ENCODE measurements around the gene DLG1.
"Not testable (repeated sequence)": the region's sequence is repeated elsewhere in the genome, so short reads cannot be mapped to it uniquely, and the experiment has no call there.

The DLG1 gene

GRCh38 chr3:197205265-197205664, 93.1 kb downstream of the DLG1 start:
- DNase-seq = no peak

DNA sequence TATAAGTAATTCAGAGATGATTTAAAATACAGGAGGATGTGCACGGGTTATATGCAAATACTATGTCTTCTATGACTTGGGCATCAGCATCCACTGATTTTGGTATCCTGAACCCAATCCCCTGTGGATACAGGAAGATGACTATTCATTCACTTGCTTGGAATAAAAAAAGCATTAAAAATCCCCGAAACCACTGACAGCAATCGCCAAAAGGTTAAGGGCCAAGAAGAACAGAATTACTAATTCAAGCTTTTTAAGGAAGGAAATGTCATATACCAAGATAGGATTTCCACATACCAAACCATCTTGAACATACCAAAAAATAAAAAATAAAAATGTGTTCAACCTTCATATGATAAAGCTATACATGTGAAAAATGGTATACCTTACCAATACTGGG, 93.7 kb downstream of the DLG1 start:
- DNase-seq = no peak

DNA sequence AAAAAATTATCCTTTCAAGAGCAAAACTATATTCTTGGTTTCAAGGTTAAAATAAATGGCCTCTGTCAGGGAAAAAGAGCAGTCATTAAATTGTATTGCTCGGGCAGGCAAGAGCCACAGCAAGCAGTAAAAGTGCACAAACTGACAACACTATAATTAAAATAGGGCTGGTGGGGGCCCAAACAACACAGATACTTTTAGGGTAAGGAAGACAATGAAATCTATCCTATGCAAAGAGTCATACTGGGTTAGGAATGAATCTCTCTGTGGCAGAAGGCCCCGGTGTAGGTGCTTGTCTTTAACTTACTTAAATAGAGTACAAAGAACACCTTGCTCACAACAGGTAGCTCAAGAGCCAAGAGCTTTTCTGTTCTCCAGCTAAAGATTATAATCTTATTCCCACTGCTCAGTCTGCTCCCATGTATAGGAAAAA, 94.7 kb downstream of the DLG1 start:
- no peak for DNase-seq

DNA sequence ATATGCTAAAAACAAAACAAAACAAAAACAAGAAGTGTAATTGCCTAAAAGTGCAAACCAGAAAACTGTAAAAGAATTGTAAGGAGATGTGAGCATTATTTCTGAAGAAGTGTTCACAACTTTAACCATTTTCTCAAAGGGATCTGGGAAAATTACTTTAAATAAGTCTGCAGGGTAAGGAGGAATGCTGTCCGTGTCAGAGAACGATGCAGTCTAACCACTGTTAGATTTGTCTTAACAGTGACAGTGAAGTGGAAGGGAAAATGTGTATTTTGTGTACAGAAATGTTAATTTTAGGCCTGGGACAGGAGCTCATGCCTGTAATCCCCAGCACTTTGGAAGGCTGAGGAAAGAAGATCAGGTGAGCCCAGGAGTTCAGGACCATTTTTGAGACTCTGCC, 95.7 kb downstream of the DLG1 start:
- DNase-seq = no peak

GRCh38 chr3:197201791-197202452, 96.5 kb downstream of the DLG1 start:
- DNase-seq = no peak

- DNase-seq = not testable (repeated sequence)
Observed at GRCh38 chr3:197200856-197201255, 97.6 kb downstream of the DLG1 start.

DNA sequence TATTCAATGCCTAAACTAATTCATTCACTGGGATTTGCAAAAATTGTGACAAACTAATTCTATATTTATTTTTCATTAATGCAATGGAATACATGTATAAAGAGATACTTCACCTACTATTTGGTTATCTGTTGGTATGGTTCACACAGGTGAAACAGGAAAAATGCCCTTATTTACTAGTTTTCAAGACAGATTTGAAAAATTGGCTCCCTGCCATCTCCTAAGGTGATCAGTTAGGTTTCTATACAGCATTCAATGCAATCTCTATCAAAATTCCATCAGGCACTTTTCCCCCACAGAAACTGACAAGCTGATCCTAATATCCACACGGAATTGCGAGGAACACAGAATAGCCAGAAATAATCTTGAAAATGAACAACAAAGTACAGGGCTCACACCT, 101.1 kb downstream of the DLG1 start:
- DNase-seq = no peak

DNA sequence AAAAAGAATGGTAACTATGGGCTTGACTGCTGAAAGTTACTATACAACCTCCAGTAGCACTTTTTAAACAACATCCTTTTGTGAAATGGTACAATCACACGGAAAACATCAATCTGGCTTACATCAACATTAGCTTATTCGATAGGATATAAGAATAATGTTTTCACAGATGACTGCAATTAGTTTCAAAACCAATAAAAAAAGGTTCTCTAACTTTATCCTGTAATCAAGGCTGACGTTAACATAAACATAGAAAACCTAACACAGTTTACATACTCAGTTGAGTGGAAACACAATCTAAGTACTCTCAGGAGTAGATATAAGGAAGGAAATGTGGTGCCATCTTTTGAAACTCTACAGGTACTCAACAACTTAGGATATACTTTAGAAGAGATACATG, 102.2 kb downstream of the DLG1 start:
- no peak for DNase-seq

- no peak for DNase-seq
Observed at GRCh38 chr3:197195326-197195725, 103.1 kb downstream of the DLG1 start.

DNA sequence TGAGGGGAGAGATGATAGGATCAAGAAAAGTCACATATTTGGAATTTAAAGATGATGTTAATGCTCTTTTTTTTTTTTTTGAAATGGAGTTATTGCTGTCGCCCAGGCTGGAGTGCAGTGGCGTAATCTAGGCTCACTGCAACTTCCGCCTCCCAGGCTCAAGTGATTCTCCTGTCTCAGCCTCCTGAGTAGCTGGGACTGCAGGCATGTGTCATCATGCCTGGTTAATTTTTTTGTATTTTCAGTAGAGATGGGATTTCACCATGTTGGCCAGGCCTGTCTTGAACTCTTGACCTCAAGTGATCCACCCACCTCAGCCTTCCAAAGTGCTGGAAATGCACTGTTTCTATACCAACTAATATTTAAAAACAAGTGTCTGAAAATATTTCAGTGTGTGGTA, 104.7 kb downstream of the DLG1 start:
- not testable (repeated sequence) for DNase-seq

- DNase-seq = no peak
Observed at GRCh38 chr3:197191897-197192296, 106.5 kb downstream of the DLG1 start.

DNA sequence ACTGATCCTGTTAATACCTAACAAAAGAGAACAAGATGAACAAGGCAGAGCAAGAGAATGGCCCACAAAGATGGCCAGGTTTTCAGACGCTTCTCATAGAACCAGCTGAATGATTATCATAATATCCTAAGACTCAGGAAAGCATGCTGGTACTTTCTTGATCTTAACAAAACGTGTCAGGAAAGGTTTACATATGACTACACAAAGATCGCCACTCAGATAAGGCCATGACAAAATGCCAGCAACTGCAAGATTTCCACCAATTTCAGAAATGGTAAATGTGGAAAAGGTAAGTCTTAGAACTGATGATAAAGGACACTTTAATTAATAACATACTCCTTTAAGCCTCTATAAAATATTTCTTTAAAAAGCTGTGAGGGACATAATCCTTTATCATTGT, 108.8 kb downstream of the DLG1 start:
- DNase-seq = no peak

GRCh38 chr3:197188963-197189362, 109.4 kb downstream of the DLG1 start:
- DNase-seq = no peak

DNA sequence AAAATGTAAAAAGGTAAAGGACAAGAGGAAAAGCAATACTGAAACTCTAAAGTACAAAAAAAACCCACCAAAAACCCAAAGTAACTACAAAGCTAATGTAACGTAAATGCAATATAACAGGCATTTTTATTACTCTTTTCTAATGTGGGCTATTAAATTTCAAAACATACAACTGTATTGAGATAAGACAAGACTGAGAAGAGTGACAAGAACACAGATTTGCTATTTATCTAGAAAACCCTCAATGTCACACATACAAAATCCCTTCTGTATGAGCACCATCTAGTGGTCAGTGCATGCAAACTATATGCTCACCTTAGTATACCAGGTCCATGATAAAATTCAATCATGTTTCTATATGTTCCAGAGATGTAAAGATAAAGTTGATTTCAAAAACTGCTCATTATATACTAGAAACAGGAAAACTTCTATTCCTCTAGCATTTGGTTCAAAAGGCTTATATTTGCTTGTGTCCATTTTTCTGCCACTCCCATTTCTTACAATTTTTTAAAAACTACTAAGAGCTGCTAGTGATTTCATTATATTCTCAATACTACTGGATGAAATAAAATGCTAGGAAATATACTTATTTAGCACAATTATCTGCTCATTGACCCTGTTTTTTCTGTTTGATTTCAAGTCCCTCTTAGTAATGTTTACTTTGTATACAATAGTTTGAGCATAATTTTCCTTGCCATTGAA, 111.4 kb downstream of the DLG1 start:
- DNase-seq = peak; percentile 21

DNA sequence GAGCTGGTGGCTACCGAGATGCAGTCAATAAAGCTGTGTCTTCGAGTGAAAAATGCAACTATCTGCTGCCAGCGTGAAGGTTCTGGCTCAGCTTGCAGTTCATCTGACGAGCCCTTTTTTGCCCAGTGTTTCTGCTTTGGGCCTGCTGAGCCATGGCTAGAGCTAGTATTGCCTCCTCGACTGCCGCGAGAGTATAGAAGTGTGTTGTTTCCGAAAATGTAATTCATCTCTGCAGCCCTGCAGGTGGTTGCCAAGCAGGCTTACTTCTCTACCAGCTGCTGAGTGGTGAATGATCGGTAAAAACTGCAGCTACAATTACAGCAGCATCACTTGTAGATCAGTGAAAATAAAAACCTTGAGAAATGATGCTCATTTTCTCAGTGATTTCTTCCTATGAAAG, 114.8 kb downstream of the DLG1 start:
- DNase-seq = no peak

- no peak for DNase-seq
Observed at GRCh38 chr3:197181741-197182140, 116.7 kb downstream of the DLG1 start.

- DNase-seq = no peak
Observed at GRCh38 chr3:197178998-197179397, 119.4 kb downstream of the DLG1 start.

GRCh38 chr3:197175503-197175902, 122.9 kb downstream of the DLG1 start:
- no peak for DNase-seq

DNA sequence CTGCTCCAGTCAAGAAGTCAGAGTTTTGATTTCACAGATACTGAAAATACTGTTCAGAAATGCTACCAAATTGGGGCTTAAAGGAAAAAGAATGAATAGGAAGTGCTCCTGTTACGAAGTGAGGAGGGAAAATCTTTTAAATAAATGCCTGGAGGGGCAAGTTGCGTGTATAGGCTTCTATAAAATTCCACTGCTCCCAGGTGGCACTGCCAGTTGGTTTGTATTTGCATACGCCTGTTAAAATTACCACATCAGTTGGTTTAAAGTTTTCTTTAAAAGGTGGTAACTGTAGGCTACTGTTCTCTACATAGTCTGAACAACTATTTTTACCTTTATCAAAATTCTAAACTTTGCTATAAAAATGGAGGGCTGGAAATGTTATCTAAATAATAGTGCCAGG, 123.5 kb downstream of the DLG1 start:
- no peak for DNase-seq

- DNase-seq = no peak
Observed at GRCh38 chr3:197173620-197174019, 124.8 kb downstream of the DLG1 start.

DNA sequence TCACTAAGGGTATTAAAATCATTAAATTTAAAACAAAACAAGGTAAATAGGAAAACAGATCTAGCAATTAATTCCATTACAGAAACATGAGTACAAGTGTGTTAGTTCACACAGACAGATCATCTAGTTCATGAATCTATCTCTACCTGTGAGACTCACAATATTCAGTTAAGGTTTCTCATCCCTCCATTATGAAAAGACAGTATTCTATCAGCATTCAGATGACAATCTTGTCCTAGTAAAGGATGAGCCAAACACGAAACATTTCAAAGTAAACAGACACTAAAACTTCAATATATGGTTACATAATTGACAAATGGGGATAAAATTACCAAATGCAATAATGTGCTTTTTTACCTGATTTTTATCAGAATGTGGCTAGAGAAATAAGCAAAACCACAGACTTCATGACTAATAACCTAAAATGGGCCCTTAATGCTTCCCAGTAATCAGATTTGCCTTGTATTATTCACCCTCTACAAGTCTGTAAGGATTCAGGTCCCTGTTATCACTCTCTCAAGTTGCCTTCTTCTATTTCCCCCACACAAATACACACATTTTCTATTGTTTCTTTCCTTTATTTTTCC, 126.8 kb downstream of the DLG1 start:
- no peak for DNase-seq

GRCh38 chr3:197169028-197169427, 129.4 kb downstream of the DLG1 start:
- DNase-seq = no peak

DNA sequence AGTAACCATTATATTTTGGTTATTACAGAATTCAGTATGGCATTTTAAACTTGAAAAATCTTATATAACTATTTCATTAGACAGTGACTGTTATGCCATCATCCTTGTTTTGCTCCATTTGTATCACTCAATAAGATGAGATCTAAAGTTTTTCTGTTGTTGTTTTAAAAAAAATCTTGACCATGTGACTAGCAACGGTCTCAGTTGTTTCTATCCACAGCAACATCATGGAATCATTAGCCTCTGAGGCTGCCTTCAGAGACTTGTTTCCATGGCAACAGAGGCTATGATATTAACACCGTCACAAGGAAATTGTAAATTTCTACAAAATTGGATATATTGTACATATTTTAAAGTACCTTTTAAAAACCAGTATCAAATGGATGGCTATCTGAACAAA, 129.8 kb downstream of the DLG1 start:
- DNase-seq = no peak

DNA sequence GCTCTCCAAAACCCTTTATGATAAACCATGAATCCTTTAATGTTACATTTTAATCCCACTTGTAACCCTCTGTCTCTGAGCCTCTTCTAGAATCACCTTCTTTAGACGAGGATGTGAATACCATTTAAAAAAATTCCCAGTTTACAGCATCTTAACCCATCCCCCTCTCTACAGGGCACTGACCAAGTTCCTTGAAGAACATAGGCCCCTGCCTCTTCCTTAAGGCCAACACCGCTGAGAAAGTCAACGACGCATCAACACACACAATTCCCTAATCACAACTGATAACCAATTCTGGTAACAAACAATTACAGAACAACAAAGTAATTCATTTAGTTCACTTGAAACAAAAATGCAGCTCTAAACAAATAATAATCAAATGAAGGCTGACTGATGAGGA, 130.3 kb downstream of the DLG1 start:
- DNase-seq = no peak

- DNase-seq = no peak
Observed at GRCh38 chr3:197167549-197167948, 130.9 kb downstream of the DLG1 start.

All from activated gamma-delta T cell treated with Interleukin-2 at 50 U/mL for 16 hours (primary cell).